Lower leg skin (tissue), 4 donors: ENCODE data around the gene HLA-DMB. TPM values are rescaled to one million over a fixed set of nuclear protein-coding genes. Genes with fewer than 3 reads are reported as not detected.

ENCODE experiments used
- DNase-seq, 2 donors: peaks; one replicate each; pipeline ENCODE4 v3.0.0-alpha.2; 2019; ENCODE audit warnings: low spot score in 2 of 2
- H3K4me3 ChIP-seq: fragments of 200-600 bp; sonication (generic); 2 replicates; pipeline ENCODE4 v1.5.1; 2017; ENCODE audit warnings: mild to moderate bottlenecking, low read depth; ENCODE audit not compliant: poor library complexity, severe bottlenecking
- CTCF ChIP-seq, 3 donors: fragments of 450-650 bp; IDR thresholded peaks; one replicate each; pipeline ENCODE4 v1.5.1; 2016; ENCODE audit warnings: antibody characterized with exemption in 3 of 3, mild to moderate bottlenecking in 3 of 3, moderate library complexity in 2 of 3
- POLR2A ChIP-seq, 2 donors: fragments of 450-650 bp; IDR thresholded peaks; one replicate each; pipeline ENCODE4 v1.6.1; 2016 to 2017; ENCODE audit warnings: antibody characterized with exemption in 2 of 2, mild to moderate bottlenecking in 1 of 2, moderate library complexity in 1 of 2
- WGBS, 2 donors: methylation state at CpG; one replicate each; pipeline ENCODE4 v1.1.5; 2018; 5-methylcytosine and 5-hydroxymethylcytosine counted together
- intact Hi-C: fragments of 100-400 bp; cut with DNase I; formaldehyde crosslinking; loops from one replicate; pipeline ENCODE4 v1.15.0; 2023; ENCODE audit warnings: low total_unique reads
- total RNA-seq, 4 donors: library from RNA; depleted of rRNA; stranded (reverse); fragments of >200 nt; gene quantifications; one replicate each; pipeline ENCODE4 v1.1.0, GENCODE V29; 2016

HLA-DMB gene
- total RNA-seq, 4 donors from 2014 or later, result 15.3 to 23.2 (median 18.4) TPM

- intact Hi-C loops, result no loop called here
- DNase-seq, result no peak
- no peak overlapping the region for H3K4me3 ChIP-seq
- TF ChIP-seq POLR2A (IDR thresholded peaks at IDR 0.05) (no peak), CTCF (IDR thresholded peaks at IDR 0.05) (no peak)
- 90 to 95% methylated on average over 2 of the region's 2 CpGs for WGBS, 2 donors
These were observed 18.7 kb downstream of the HLA-DMB start for GRCh38 chr6:32922083-32922482.

DNA sequence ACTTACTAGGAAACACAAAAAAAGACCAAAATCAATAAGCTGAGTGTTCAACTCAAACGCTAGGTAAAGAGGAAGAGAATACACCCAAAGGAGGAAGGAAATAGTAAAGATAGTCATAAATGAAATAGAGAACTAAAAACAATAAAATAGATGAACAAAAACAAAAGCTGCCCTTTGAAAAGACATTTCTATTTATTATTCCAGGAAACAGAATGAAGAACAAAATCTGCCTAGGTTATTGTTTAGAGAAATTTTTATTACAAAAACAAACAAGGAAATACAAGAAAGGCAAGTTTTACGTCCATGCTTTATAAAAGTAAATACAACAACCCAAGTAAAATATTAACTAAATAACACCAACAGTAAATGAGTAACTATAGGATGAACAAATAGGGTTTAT lies 20.1 kb downstream of the HLA-DMB start:
- no peak overlapping the region for H3K4me3 ChIP-seq
- no peak for TF ChIP-seq POLR2A (IDR thresholded peaks at IDR 0.05)
- TF ChIP-seq CTCF (IDR thresholded peaks at IDR 0.05), result no peak
- no peak for DNase-seq
- WGBS, 2 donors, result 72 to 76% methylated on average over 2 of the region's 2 CpGs
- intact Hi-C loops, result no loop called here

- intact Hi-C loops, result no loop called here
- TF ChIP-seq POLR2A (IDR thresholded peaks at IDR 0.05), result no peak
- no peak for TF ChIP-seq CTCF (IDR thresholded peaks at IDR 0.05)
- no peak for DNase-seq
- WGBS, 2 donors, result 44 to 70% methylated on average over 1 of the region's 1 CpG
- H3K4me3 ChIP-seq, result no peak overlapping the region
These were observed 27.9 kb downstream of the HLA-DMB start for GRCh38 chr6:32912951-32913350.

GRCh38 chr6:32908897-32909296 lies 31.9 kb downstream of the HLA-DMB start:
- intact Hi-C loops, result no loop called here
- TF ChIP-seq CTCF (IDR thresholded peaks at IDR 0.05), result no peak
- no peak for TF ChIP-seq POLR2A (IDR thresholded peaks at IDR 0.05)
- WGBS, 2 donors, result 71 to 76% methylated on average over 2 of the region's 2 CpGs
- no peak overlapping the region for H3K4me3 ChIP-seq
- no peak for DNase-seq

- 78 to 79% methylated on average over 1 of the region's 1 CpG for WGBS, 2 donors
- DNase-seq, result no peak
- TF ChIP-seq POLR2A (IDR thresholded peaks at IDR 0.05), result no peak
- intact Hi-C loops, result no loop called here
- no peak overlapping the region for H3K4me3 ChIP-seq
These were observed 34.3 kb downstream of the HLA-DMB start for GRCh38 chr6:32906539-32906938.

DNA sequence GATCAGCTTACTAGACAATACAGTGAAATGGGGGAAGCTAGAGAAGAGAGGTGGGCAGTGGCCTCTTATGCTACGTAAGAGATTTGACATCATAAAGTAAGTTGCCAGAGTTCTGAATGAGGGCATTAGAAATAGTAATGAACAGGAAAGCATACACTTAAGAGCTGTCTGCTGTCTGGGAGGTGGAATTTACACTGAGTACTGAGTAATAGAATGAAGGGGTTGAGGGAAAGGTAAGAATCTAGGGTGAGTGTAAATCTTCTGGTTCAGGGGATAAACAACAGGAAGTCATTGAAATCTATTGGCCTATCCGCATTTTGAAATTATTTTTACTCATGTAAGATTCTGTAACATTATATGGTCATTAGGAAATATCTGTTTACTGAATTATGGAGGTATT lies 35.8 kb downstream of the HLA-DMB start:
- no peak overlapping the region for H3K4me3 ChIP-seq
- intact Hi-C loops, result no loop called here
- no peak for DNase-seq
- 59 to 70% methylated on average over 2 of the region's 2 CpGs for WGBS, 2 donors
- TF ChIP-seq CTCF (IDR thresholded peaks at IDR 0.05), result no peak
- no peak for TF ChIP-seq POLR2A (IDR thresholded peaks at IDR 0.05)
